ENCODE results near the gene JAM2.
A peak's percentile ranks its signal among the peaks of the same experiment; 100 is the strongest.

The JAM2 gene

GRCh38 chr21:25722631-25723030 lies 83.6 kb downstream of the JAM2 start:
- no peak for DNase-seq

- DNase-seq = no peak
These were observed 93.2 kb downstream of the JAM2 start for GRCh38 chr21:25732091-25732760.

GRCh38 chr21:25733859-25734653 lies 95.0 kb downstream of the JAM2 start:
- no peak for DNase-seq

GRCh38 chr21:25734654-25734903 lies 95.5 kb downstream of the JAM2 start:
- DNase-seq = no peak

GRCh38 chr21:25734904-25735645 lies 96.0 kb downstream of the JAM2 start, which contains the start of the genes ATP5PF and GABPA:
Gene ATP5PF (minus strand): TSS chr21:25734904. CDS start chr21:25729794, 5,110 bp downstream.
Gene GABPA (plus strand): TSS chr21:25734972. CDS start chr21:25741599, 6,627 bp downstream.
- peak; percentile 93 for DNase-seq

- DNase-seq = no peak
These were observed 96.9 kb downstream of the JAM2 start for GRCh38 chr21:25735646-25736597.

GRCh38 chr21:25737421-25737820 lies 98.4 kb downstream of the JAM2 start:
- DNase-seq = no peak

GRCh38 chr21:25742900-25743299 lies 103.8 kb downstream of the JAM2 start:
- no peak for DNase-seq

- no peak for DNase-seq
These were observed 105.8 kb downstream of the JAM2 start for GRCh38 chr21:25744854-25745253.

GRCh38 chr21:25750085-25750484 lies 111.0 kb downstream of the JAM2 start:
- DNase-seq = no peak

- DNase-seq = no peak
These were observed 113.4 kb downstream of the JAM2 start for GRCh38 chr21:25752416-25752815.

GRCh38 chr21:25756190-25756932 lies 117.3 kb downstream of the JAM2 start:
- no peak for DNase-seq

GRCh38 chr21:25757531-25757930 lies 118.5 kb downstream of the JAM2 start:
- no peak for DNase-seq

GRCh38 chr21:25759573-25759972 lies 120.5 kb downstream of the JAM2 start:
- DNase-seq = no peak

- no peak for DNase-seq
These were observed 121.0 kb downstream of the JAM2 start for GRCh38 chr21:25760061-25760460.

GRCh38 chr21:25760677-25761076 lies 121.6 kb downstream of the JAM2 start:
- DNase-seq = no peak

- no peak for DNase-seq
These were observed 125.0 kb downstream of the JAM2 start for GRCh38 chr21:25764065-25764464.
